Stomach (tissue), 9 donors: ENCODE results near the gene RALGAPA2. TPM values are rescaled to one million over a fixed set of nuclear protein-coding genes. Genes with fewer than 3 reads are reported as not detected.

Experiments used
- DNase-seq, 2 donors: peaks; one replicate each; pipeline versions ENCODE4 v3.0.0 to v3.0.0-alpha.2; 2013 to 2019
- H3K27ac ChIP-seq, 5 donors: fragments of 200-600 bp in 4 of 5; sonication (generic) in 4 of 5; one replicate each; pipeline ENCODE4 v1.5.1; 2013 to 2019; ENCODE audit warnings: mild to moderate bottlenecking in 1 of 5, moderate library complexity in 1 of 5
- H3K27me3 ChIP-seq, 3 donors: fragments of 200-600 bp; sonication (generic); one replicate each; pipeline ENCODE4 v1.5.1; 2017 to 2019; ENCODE audit warnings: mixed run types in 1 of 3
- H3K36me3 ChIP-seq, 4 donors: fragments of 200-600 bp; sonication (generic); 1 replicate in 3 of 4; 2 replicates in 1 of 4; pipeline ENCODE4 v1.5.1; 2016 to 2019
- H3K4me1 ChIP-seq, 4 donors: fragments of 200-600 bp; sonication (generic); one replicate each; pipeline ENCODE4 v1.5.1; 2016 to 2019
- H3K4me3 ChIP-seq, 4 donors: fragments of 200-600 bp; sonication (generic) in 3 of 4; one replicate each; pipeline ENCODE4 v1.5.1; 2016 to 2019; ENCODE audit warnings: mild to moderate bottlenecking in 1 of 4
- H3K9me3 ChIP-seq, 4 donors: fragments of 200-600 bp; sonication (generic); one replicate each; pipeline ENCODE4 v1.5.1; 2016 to 2019
- CTCF ChIP-seq, 7 experiments: fragments of 450-650 bp in 4 of 7; fragments of 200-600 bp in 3 of 7; sonication (generic) in 3 of 7; IDR thresholded peaks; one replicate each; pipeline ENCODE4 v1.5.1; 2016 to 2019; ENCODE audit warnings: antibody characterized with exemption in 7 of 7, control low read depth in 2 of 7, mild to moderate bottlenecking in 1 of 7
- EP300 ChIP-seq: sonication (generic); formaldehyde crosslinking; IDR thresholded peaks from one replicate; pipeline ENCODE4 v1.6.1; 2017; ENCODE audit warnings: antibody characterized with exemption
- POLR2A ChIP-seq, 4 donors: fragments of 450-650 bp; IDR thresholded peaks; one replicate each; pipeline ENCODE4 v1.6.1; 2016; ENCODE audit warnings: antibody characterized with exemption in 4 of 4, control low read depth in 2 of 4, mild to moderate bottlenecking in 1 of 4, moderate library complexity in 1 of 4
- POLR2AphosphoS5 ChIP-seq, 3 donors: sonication (generic); formaldehyde crosslinking; IDR thresholded peaks; one replicate each; pipeline ENCODE4 v1.6.1; 2016; ENCODE audit warnings: antibody characterized with exemption in 3 of 3
- WGBS, 5 donors: extraction: QIAGEN DNeasy Blood & Tissue Kit in 3 of 5; methylation state at CpG; one replicate each; pipeline versions ENCODE4 v1.1.5 to v1.1.7; 2013 to 2018; 5-methylcytosine and 5-hydroxymethylcytosine counted together
- intact Hi-C: fragments of 100-400 bp; cut with DNase I; formaldehyde crosslinking; loops from one replicate; pipeline ENCODE4 v1.15.1; 2023; ENCODE audit warnings: low total_unique reads
- polyA plus RNA-seq, 3 donors: library from polyadenylated mRNA; stranded (reverse); fragments of 200-250 nt; gene quantifications; one replicate each; pipeline ENCODE4 v1.2.3, GENCODE V29; 2013
- total RNA-seq, 5 donors: library from RNA; depleted of rRNA; stranded (reverse); fragments of >200 nt; gene quantifications; one replicate each; pipeline versions ENCODE4 v1.1.0 to v1.2.3, GENCODE V29; 2014 to 2016
- donor health status: healthy with polysubstance abuse.
- donor health status: Bipolar disorder and iron deficiency.
- donor health status: healthy.

The RALGAPA2 gene
- total and polyA plus RNA-seq, 8 donors = 4.3 to 159 (median 48.7) TPM

- no peaks in the 10 kb centered on the region for H3K9me3 ChIP-seq
- H3K4me3 ChIP-seq = no peak overlapping the region
- H3K27me3 ChIP-seq = no peaks in the 10 kb centered on the region
- H3K4me1 ChIP-seq = peaks cover 0 to 11% (median 9%) of the 10 kb centered on the region in 4 donors
- H3K36me3 ChIP-seq = peaks cover 0 to 57% (median 33%) of the 10 kb centered on the region in 4 donors
- intact Hi-C loops = no loop called here
- H3K27ac ChIP-seq = no peak overlapping the region
- TF ChIP-seq EP300 = no peak
- no peak for TF ChIP-seq POLR2AphosphoS5 (IDR thresholded peaks at IDR 0.05)
- TF ChIP-seq CTCF (IDR thresholded peaks at IDR 0.05) = no peak
- TF ChIP-seq POLR2A (IDR thresholded peaks at IDR 0.05) = no peak
- 90 to 98% (median 95%) methylated on average over 2 of the region's 2 CpGs for WGBS, 5 donors
- DNase-seq = no peak
These were observed 229.1 kb downstream of the RALGAPA2 start for GRCh38 chr20:20483328-20483727.

GRCh38 chr20:20482453-20482852 is 230.0 kb downstream of the RALGAPA2 start:
- peaks cover 0 to 11% (median 9%) of the 10 kb centered on the region in 4 donors for H3K4me1 ChIP-seq
- peaks cover 0 to 48% (median 28%) of the 10 kb centered on the region in 4 donors for H3K36me3 ChIP-seq
- intact Hi-C loops = no loop called here
- no peak for DNase-seq
- no peak overlapping the region for H3K4me3 ChIP-seq
- no peaks in the 10 kb centered on the region for H3K9me3 ChIP-seq
- TF ChIP-seq POLR2A (IDR thresholded peaks at IDR 0.05) (no peak), EP300 (no peak), CTCF (IDR thresholded peaks at IDR 0.05) (no peak), POLR2AphosphoS5 (IDR thresholded peaks at IDR 0.05) (no peak)
- WGBS, 5 donors = 56 to 79% (median 68%) methylated on average over 4 of the region's 4 CpGs
- H3K27ac ChIP-seq = no peak overlapping the region
- H3K27me3 ChIP-seq = no peaks in the 10 kb centered on the region

GRCh38 chr20:20480689-20481088 is 231.8 kb downstream of the RALGAPA2 start:
- Histone ChIP-seq H3K4me1 (peaks cover 0 to 11% (median 9%) of the 10 kb centered on the region in 4 donors), H3K4me3 (no peak overlapping the region), H3K27me3 (no peaks in the 10 kb centered on the region), H3K9me3 (no peaks in the 10 kb centered on the region), H3K27ac (no peak overlapping the region), H3K36me3 (peaks cover 0 to 36% (median 22%) of the 10 kb centered on the region in 4 donors)
- intact Hi-C loops = no loop called here
- TF ChIP-seq EP300 = no peak
- no peak for TF ChIP-seq POLR2A (IDR thresholded peaks at IDR 0.05)
- no peak for TF ChIP-seq POLR2AphosphoS5 (IDR thresholded peaks at IDR 0.05)
- no peak for TF ChIP-seq CTCF (IDR thresholded peaks at IDR 0.05)
- DNase-seq = no peak
- 94 to 100% (median 100%) methylated on average over 2 of the region's 2 CpGs for WGBS, 5 donors

- DNase-seq = no peak
- Histone ChIP-seq H3K36me3 (peaks cover 0 to 35% (median 22%) of the 10 kb centered on the region in 4 donors), H3K9me3 (no peaks in the 10 kb centered on the region), H3K4me3 (no peak overlapping the region), H3K4me1 (peaks cover 0 to 11% (median 9%) of the 10 kb centered on the region in 4 donors), H3K27ac (no peak overlapping the region), H3K27me3 (no peaks in the 10 kb centered on the region)
- TF ChIP-seq POLR2AphosphoS5 (IDR thresholded peaks at IDR 0.05) = no peak
- TF ChIP-seq POLR2A (IDR thresholded peaks at IDR 0.05) = no peak
- TF ChIP-seq EP300 = no peak
- no peak for TF ChIP-seq CTCF (IDR thresholded peaks at IDR 0.05)
- WGBS, 5 donors = 86 to 100% (median 90%) methylated on average over 1 of the region's 1 CpG
- intact Hi-C loops = no loop called here
These were observed 232.3 kb downstream of the RALGAPA2 start for GRCh38 chr20:20480126-20480525.
